ENCODE data around the gene RCOR2. TPM values are rescaled to one million over a fixed set of nuclear protein-coding genes. Genes with fewer than 3 reads are reported as not detected.

RCOR2 gene
- total and polyA plus RNA-seq, 2 of the 13 experiments (the other 11 are each of a cell fraction or from before 2014, with no cell fraction given), result 8.3 to 8.5 TPM

DNA sequence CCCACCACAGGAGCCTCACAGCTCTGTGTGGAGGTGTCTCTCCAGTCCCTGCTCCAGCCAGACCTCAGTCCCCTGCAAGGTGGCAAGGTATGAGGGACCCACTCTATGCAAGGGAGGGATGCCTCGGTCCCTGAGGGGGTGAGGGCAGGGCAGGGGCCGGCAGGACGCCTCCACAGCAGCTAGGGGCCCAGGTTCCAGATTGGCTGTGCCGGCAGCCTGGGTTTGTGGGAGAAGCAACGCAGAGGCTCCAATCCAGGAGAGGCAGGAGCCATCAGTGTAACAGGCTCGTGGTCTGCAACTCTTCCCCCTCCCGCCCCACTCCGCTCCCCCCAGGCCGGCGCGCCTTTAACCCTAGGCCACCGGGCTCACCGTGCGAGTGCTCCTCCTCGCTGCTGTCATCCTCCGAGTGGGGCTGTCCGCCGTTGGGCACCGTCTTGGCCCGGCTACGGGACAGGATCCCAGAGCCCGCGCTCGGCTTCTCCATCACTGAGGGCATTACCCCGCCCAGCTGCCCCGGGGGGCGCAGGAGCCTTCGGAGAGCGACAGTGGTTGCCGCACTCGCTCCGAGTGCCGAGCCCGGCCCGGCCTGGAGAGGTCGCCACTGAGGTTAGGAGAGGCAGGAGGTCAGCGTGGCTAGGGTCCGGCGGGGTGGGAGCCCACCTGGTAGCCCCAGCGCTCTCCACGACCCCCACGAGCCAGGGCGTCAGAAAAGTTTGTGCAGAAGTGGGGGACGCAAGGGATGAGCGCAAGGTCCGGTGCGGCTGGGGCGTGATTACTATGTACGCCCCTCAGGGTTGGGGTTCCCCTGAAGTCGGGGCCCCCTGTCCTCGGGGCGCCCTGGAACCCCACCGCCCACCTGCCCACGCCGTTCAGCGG, 765 bp downstream of the RCOR2 start (continued):
- TF ChIP-seq, protein P1, sequence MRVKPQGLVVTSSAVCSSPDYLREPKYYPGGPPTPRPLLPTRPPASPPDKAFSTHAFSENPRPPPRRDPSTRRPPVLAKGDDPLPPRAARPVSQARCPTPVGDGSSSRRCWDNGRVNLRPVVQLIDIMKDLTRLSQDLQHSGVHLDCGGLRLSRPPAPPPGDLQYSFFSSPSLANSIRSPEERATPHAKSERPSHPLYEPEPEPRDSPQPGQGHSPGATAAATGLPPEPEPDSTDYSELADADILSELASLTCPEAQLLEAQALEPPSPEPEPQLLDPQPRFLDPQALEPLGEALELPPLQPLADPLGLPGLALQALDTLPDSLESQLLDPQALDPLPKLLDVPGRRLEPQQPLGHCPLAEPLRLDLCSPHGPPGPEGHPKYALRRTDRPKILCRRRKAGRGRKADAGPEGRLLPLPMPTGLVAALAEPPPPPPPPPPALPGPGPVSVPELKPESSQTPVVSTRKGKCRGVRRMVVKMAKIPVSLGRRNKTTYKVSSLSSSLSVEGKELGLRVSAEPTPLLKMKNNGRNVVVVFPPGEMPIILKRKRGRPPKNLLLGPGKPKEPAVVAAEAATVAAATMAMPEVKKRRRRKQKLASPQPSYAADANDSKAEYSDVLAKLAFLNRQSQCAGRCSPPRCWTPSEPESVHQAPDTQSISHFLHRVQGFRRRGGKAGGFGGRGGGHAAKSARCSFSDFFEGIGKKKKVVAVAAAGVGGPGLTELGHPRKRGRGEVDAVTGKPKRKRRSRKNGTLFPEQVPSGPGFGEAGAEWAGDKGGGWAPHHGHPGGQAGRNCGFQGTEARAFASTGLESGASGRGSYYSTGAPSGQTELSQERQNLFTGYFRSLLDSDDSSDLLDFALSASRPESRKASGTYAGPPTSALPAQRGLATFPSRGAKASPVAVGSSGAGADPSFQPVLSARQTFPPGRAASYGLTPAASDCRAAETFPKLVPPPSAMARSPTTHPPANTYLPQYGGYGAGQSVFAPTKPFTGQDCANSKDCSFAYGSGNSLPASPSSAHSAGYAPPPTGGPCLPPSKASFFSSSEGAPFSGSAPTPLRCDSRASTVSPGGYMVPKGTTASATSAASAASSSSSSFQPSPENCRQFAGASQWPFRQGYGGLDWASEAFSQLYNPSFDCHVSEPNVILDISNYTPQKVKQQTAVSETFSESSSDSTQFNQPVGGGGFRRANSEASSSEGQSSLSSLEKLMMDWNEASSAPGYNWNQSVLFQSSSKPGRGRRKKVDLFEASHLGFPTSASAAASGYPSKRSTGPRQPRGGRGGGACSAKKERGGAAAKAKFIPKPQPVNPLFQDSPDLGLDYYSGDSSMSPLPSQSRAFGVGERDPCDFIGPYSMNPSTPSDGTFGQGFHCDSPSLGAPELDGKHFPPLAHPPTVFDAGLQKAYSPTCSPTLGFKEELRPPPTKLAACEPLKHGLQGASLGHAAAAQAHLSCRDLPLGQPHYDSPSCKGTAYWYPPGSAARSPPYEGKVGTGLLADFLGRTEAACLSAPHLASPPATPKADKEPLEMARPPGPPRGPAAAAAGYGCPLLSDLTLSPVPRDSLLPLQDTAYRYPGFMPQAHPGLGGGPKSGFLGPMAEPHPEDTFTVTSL (CRISPR knock-in tag; IDR thresholded peaks at IDR 0.05; ENCODE audit: borderline replicate concordance), result no peak
- TF ChIP-seq REL (CRISPR knock-in tag; conservative IDR thresholded peaks at IDR 0.05) (no peak; the same call in 1 of the 2 replicates), ZNF44 (CRISPR knock-in tag; IDR thresholded peaks at IDR 0.05) (no peak), ZNF83 (CRISPR knock-in tag; IDR thresholded peaks at IDR 0.05; ENCODE audit: borderline replicate concordance) (no peak), KDM2A (CRISPR knock-in tag; IDR thresholded peaks at IDR 0.05; ENCODE audit: borderline replicate concordance, low read depth) (peak; percentile 36; the same call in 1 of the 2 replicates), JDP2 (CRISPR knock-in tag; IDR thresholded peaks at IDR 0.05; ENCODE audit: borderline replicate concordance) (no peak), MBD4 (IDR thresholded peaks at IDR 0.05; ENCODE audit: borderline replicate concordance, low read length) (no peak), NBN (conservative IDR thresholded peaks at IDR 0.05) (no peak), TSC22D2 (CRISPR knock-in tag; IDR thresholded peaks at IDR 0.05; ENCODE audit: borderline replicate concordance) (no peak), ZKSCAN1 (IDR thresholded peaks at IDR 0.05; ENCODE audit: low read length) (no peak)
- TF ChIP-seq, protein P2, sequence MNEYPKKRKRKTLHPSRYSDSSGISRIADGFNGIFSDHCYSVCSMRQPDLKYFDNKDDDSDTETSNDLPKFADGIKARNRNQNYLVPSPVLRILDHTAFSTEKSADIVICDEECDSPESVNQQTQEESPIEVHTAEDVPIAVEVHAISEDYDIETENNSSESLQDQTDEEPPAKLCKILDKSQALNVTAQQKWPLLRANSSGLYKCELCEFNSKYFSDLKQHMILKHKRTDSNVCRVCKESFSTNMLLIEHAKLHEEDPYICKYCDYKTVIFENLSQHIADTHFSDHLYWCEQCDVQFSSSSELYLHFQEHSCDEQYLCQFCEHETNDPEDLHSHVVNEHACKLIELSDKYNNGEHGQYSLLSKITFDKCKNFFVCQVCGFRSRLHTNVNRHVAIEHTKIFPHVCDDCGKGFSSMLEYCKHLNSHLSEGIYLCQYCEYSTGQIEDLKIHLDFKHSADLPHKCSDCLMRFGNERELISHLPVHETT (CRISPR knock-in tag; conservative IDR thresholded peaks at IDR 0.05), result no peak; the same call in 1 of the 2 replicates
- TF ChIP-seq, protein P3, sequence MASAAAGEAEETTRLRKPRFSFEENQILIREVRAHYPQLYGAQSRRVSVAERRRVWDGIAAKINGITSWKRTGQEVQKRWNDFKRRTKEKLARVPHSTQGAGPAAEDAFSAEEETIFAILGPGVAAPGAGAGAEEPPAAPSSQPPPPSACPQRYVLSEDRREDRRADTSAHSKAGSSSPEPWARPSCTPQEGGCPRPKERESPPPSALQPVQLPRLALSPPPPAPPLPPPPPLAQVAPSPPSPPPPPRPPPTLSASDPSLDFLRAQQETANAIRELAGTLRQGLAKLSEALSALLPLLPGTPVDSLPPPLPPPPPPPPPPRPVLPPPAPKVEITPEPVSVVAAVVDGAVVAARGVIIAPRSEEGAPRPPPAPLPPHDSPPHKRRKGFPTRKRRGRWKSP (CRISPR knock-in tag; IDR thresholded peaks at IDR 0.05), result peak; percentile 60; the same call in 1 of the 2 replicates
- TF ChIP-seq, protein P4, sequence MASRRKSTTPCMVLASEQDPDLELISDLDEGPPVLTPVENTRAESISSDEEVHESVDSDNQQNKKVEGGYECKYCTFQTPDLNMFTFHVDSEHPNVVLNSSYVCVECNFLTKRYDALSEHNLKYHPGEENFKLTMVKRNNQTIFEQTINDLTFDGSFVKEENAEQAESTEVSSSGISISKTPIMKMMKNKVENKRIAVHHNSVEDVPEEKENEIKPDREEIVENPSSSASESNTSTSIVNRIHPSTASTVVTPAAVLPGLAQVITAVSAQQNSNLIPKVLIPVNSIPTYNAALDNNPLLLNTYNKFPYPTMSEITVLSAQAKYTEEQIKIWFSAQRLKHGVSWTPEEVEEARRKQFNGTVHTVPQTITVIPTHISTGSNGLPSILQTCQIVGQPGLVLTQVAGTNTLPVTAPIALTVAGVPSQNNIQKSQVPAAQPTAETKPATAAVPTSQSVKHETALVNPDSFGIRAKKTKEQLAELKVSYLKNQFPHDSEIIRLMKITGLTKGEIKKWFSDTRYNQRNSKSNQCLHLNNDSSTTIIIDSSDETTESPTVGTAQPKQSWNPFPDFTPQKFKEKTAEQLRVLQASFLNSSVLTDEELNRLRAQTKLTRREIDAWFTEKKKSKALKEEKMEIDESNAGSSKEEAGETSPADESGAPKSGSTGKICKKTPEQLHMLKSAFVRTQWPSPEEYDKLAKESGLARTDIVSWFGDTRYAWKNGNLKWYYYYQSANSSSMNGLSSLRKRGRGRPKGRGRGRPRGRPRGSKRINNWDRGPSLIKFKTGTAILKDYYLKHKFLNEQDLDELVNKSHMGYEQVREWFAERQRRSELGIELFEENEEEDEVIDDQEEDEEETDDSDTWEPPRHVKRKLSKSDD (CRISPR knock-in tag; IDR thresholded peaks at IDR 0.05; ENCODE audit: low read depth), result no peak
- TF ChIP-seq, protein P5, sequence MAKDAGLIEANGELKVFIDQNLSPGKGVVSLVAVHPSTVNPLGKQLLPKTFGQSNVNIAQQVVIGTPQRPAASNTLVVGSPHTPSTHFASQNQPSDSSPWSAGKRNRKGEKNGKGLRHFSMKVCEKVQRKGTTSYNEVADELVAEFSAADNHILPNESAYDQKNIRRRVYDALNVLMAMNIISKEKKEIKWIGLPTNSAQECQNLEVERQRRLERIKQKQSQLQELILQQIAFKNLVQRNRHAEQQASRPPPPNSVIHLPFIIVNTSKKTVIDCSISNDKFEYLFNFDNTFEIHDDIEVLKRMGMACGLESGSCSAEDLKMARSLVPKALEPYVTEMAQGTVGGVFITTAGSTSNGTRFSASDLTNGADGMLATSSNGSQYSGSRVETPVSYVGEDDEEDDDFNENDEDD (CRISPR knock-in tag; IDR thresholded peaks at IDR 0.05; ENCODE audit: borderline replicate concordance), result no peak

Measured in HepG2 (cell line).